GM13977 (cell line): ENCODE results near the gene ALDH1B1.

Experiments
- DNase-seq: peaks from one replicate; pipeline ENCODE4 v3.0.0; 2012; ENCODE audit warnings: low spot score
- CTCF ChIP-seq: IDR thresholded peaks from 2 replicates; pipeline ENCODE4 v1.5.1; 2012; ENCODE audit warnings: mild to moderate bottlenecking, control low read depth; ENCODE audit not compliant: insufficient read depth; ENCODE audit errors: extremely low read depth, missing control alignments
- in situ Hi-C: fragments of 300-500 bp; cut with MboI; formaldehyde crosslinking; loops from one replicate; pipeline ENCODE4 v1.12.0; 2022; ENCODE audit warnings: low sequenced_read_pairs, low pct_unique_long_range_greater_than_20kb, mixed read lengths, inconsistent platforms; ENCODE audit not compliant: unreplicated experiment

ALDH1B1 gene

GRCh38 chr9:38385896-38386295 lies 6.6 kb upstream of the ALDH1B1 start:
- no peak for DNase-seq
- no peak for TF ChIP-seq CTCF
- in situ Hi-C loops = no loop called here

GRCh38 chr9:38386319-38386895 lies 6.1 kb upstream of the ALDH1B1 start:
- TF ChIP-seq CTCF = no peak
- in situ Hi-C loops = no loop called here
- no peak for DNase-seq

- no peak for DNase-seq
- TF ChIP-seq CTCF = no peak
- in situ Hi-C loops = no loop called here
These were observed 5.4 kb upstream of the ALDH1B1 start for GRCh38 chr9:38387066-38387465.

- in situ Hi-C loops = no loop called here
- TF ChIP-seq CTCF = no peak
- no peak for DNase-seq
These were observed 4.8 kb upstream of the ALDH1B1 start for GRCh38 chr9:38387751-38388150.

- no peak for DNase-seq
- TF ChIP-seq CTCF = no peak
- in situ Hi-C loops = no loop called here
These were observed 3.9 kb upstream of the ALDH1B1 start for GRCh38 chr9:38388283-38389223.

- in situ Hi-C loops = no loop called here
- no peak for TF ChIP-seq CTCF
- DNase-seq = no peak
These were observed 3.2 kb upstream of the ALDH1B1 start for GRCh38 chr9:38389313-38389712.
